ENCODE data around the gene RLN3. TPM values are rescaled to one million over a fixed set of nuclear protein-coding genes. Genes with fewer than 3 reads are reported as not detected.
A peak's percentile ranks its signal among the peaks of the same experiment; 100 is the strongest.

Gene RLN3
- total RNA-seq, 3 donors from 2014 or later: not detected

DNA sequence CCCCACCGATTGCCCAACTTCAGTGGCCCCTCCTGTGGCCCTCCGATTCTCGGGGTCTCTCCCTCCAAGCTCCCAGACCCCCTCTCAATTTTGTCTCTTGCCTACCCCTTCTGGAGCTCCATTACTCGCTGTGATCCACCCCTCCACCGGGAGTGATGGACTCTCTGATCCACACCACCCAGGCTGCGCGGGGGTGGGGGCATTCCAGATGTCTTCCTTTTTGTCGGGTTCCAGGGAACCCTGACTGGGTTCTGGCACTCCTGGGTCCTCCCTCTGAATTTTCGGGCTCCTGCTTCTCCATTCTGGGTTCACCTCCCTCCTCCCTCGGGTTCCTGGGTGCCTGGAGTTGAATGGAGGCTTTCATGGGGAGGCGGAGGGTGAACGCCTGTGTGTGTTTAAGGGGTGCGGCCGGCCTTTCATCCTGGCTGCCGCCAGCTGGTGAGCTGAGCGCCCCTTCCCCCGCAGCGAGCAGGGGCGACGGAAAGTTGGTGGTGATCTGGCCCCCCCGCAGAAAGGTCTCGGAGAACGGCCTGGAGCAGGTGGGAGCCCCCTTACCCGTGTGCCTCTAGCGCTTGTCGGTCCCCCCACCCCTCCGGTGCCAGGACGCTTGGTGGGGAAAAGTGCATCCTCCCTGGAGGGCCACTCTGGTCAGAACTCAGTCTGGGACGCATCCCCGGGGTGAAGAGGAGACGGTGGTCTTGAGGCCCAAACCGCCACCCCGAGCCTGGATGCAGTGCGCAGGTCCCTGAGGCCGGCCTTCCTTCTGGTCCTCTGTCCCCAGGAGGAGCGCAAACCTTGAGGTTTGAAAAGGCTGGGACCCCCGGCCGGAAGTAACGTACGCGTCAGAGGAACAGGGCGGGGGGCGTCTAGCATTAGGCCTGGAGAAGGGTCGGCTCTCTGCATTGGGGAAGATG, 46.2 kb downstream of the RLN3 start:
- peak; percentile 79 to 84 (median 83) for DNase-seq
- peaks cover 11% of the 10 kb centered on the region for H3K4me1 ChIP-seq (ENCODE audit: low read depth)

DNA sequence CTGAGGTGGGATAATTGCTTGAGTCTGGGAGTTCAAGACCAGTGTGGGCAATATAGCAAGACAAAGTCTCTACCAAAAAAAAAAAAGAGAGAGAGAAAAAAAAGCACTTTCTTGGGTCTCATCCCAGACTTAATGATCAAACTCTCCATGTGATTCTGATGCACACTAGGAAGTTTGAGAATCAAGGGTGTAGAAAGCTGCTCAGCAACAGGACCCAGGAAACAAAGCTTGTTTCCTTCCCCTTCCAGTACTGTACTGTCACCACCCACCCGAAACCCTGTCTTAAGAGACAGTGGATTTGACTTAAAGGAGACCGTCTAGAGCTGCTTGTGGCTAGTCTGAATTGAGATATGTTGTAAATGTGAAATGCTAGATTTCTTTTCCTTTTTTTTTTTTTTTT, 50.5 kb downstream of the RLN3 start:
- ATAC-seq: no peak
- Histone ChIP-seq H3K4me1 (ENCODE audit: low read depth) (peaks cover 27% of the 10 kb centered on the region), H3K36me3 (ENCODE audit: low read depth) (peaks cover 4% of the 10 kb centered on the region), H3K9me3 (no peaks in the 10 kb centered on the region), H3K4me3 (no peak overlapping the region)
- TF ChIP-seq, protein P1, sequence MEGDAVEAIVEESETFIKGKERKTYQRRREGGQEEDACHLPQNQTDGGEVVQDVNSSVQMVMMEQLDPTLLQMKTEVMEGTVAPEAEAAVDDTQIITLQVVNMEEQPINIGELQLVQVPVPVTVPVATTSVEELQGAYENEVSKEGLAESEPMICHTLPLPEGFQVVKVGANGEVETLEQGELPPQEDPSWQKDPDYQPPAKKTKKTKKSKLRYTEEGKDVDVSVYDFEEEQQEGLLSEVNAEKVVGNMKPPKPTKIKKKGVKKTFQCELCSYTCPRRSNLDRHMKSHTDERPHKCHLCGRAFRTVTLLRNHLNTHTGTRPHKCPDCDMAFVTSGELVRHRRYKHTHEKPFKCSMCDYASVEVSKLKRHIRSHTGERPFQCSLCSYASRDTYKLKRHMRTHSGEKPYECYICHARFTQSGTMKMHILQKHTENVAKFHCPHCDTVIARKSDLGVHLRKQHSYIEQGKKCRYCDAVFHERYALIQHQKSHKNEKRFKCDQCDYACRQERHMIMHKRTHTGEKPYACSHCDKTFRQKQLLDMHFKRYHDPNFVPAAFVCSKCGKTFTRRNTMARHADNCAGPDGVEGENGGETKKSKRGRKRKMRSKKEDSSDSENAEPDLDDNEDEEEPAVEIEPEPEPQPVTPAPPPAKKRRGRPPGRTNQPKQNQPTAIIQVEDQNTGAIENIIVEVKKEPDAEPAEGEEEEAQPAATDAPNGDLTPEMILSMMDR (IDR thresholded peaks at IDR 0.05): no peak
- intact Hi-C loops (cut with DNase I, micrococcal nuclease): loop anchor here in 1 of 2 donors (10.0 kb wide), 1 partner anchor 194 kb away; no protein-coding TSS in a partner anchor
- no peak for DNase-seq

More for the DNA sequence above, 46.2 kb downstream of the RLN3 start:
- no peaks in the 10 kb centered on the region for H3K9me3 ChIP-seq
- TF ChIP-seq, protein P1 (IDR thresholded peaks at IDR 0.05): no peak
- H3K36me3 ChIP-seq (ENCODE audit: low read depth): no peaks in the 10 kb centered on the region
- H3K4me3 ChIP-seq: peak overlapping the region; percentile 61
- intact Hi-C loops (cut with DNase I, micrococcal nuclease): loop anchor here (5.0 to 10.0 kb wide), 2 partner anchors 189 to 192 kb away; no protein-coding TSS in a partner anchor
- ATAC-seq: peak; percentile 54

Other genes starting within 250 kb of the RLN3 start
- gene ZSWIM4, start 232.7 kb upstream of the RLN3 start, total RNA-seq: 1 to 10 TPM; 4.1 to 4.6 (median 4.1) TPM
- 1 to 10 TPM in 1 of 3 donors, not detected in 2; 1.5 TPM for gene NANOS3, start 151.0 kb upstream of the RLN3 start, total RNA-seq
- 10 to 100 TPM in 2 of 3 donors, 1 to 10 TPM in 1; 5.5 to 12.9 (median 10.8) TPM for gene BRME1, start 122.0 kb upstream of the RLN3 start, total RNA-seq
- gene CC2D1A, start 121.9 kb upstream of the RLN3 start, total RNA-seq: 100 to 1,000 TPM in 2 of 3 donors, 10 to 100 TPM in 1; 68.4 to 118 (median 101) TPM
- gene PODNL1, start 89.7 kb upstream of the RLN3 start, total RNA-seq: 1 to 10 TPM; 1.7 to 3.4 (median 2.9) TPM
- gene DCAF15, start 75.6 kb upstream of the RLN3 start, total RNA-seq: 10 to 100 TPM; 26.4 to 35.2 (median 34.7) TPM
- 10 to 100 TPM; 15.8 to 17.9 (median 17.1) TPM for gene RFX1, start 21.8 kb upstream of the RLN3 start, total RNA-seq
- 1 to 10 TPM; 2.0 to 3.1 (median 2.6) TPM for gene IL27RA, start 3.6 kb downstream of the RLN3 start, total RNA-seq
- 1 to 10 TPM in 2 of 3 donors, under 1 TPM in 1; 0.82 to 1.2 (median 1.0) TPM for gene PALM3, start 33.9 kb downstream of the RLN3 start, total RNA-seq
- 10 to 100 TPM; 13.6 to 34.2 (median 32.9) TPM for gene MISP3, start 44.6 kb downstream of the RLN3 start, total RNA-seq
- under 1 TPM in 1 of 3 donors, not detected in 2; 0.27 TPM for gene C19orf67, start 57.6 kb downstream of the RLN3 start, total RNA-seq
- gene SAMD1, start 62.6 kb downstream of the RLN3 start, total RNA-seq: 10 to 100 TPM; 39.8 to 61.8 (median 49.6) TPM
- 100 to 1,000 TPM in 1 of 3 donors, 10 to 100 TPM in 2; 75.4 to 100 (median 89.1) TPM for gene PRKACA, start 89.6 kb downstream of the RLN3 start, total RNA-seq
- gene ASF1B, start 108.4 kb downstream of the RLN3 start, total RNA-seq: 10 to 100 TPM in 1 of 3 donors, 1 to 10 TPM in 2; 2.4 to 21.7 (median 5.5) TPM
- gene ADGRL1, start 178.0 kb downstream of the RLN3 start, total RNA-seq: 10 to 100 TPM; 29.2 to 54.6 (median 35.8) TPM

Data from mucosa of descending colon (tissue), 3 donors.